NCI-H1092 (cell line): Measurements from ENCODE around the gene YY1.
"Not testable (repeated sequence)": the region's sequence is repeated elsewhere in the genome, so short reads cannot be mapped to it uniquely, and the experiment has no call there.

Experiments used
- DNase-seq: peaks from one replicate; lab custom pipeline; 2025; lab: John Stamatoyannopoulos, UW

The YY1 gene

DNA sequence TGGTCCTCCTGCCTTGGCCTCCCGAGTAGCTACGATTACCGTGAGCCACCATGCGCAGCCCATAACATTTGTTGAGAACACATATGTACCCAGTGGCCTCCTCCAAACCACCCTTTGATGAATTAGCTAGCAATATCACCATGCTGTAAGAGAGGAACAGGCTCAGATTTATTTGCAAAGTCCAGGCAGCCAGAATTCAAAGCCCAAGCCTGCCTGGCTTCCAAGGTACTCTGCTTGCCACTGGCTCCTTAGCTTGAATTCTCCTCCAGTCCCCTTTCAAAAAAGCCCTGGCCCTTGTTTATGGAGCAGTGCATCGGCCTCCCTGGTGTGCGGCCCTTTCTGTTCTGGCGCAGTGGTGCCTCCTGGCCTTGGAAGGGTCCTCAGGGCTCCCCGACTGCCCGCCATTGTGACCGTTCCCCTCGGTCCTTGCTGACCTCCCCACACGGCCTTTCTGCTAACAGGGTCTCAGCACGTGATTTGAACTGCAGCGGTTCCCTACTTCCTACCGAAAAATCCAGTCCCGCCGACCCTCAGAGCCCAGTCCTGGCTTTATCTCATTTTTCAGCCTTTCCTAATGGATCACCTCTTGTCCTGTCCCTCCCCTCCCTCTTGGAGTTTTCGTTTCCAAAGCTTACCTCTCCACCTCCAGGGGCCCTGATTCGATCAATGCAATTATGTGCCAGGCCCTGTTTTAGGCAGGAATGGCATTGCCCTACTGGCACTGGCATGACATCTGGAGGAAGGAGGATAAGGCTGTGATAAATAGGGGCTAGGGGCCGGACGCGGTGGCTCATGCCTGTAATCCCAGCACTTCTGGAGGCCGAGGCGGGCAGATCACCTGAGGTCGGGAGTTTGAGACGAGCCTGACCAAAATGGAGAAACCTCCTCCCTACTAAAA, 45.3 kb downstream of the YY1 start:
- DNase-seq = no peak

DNA sequence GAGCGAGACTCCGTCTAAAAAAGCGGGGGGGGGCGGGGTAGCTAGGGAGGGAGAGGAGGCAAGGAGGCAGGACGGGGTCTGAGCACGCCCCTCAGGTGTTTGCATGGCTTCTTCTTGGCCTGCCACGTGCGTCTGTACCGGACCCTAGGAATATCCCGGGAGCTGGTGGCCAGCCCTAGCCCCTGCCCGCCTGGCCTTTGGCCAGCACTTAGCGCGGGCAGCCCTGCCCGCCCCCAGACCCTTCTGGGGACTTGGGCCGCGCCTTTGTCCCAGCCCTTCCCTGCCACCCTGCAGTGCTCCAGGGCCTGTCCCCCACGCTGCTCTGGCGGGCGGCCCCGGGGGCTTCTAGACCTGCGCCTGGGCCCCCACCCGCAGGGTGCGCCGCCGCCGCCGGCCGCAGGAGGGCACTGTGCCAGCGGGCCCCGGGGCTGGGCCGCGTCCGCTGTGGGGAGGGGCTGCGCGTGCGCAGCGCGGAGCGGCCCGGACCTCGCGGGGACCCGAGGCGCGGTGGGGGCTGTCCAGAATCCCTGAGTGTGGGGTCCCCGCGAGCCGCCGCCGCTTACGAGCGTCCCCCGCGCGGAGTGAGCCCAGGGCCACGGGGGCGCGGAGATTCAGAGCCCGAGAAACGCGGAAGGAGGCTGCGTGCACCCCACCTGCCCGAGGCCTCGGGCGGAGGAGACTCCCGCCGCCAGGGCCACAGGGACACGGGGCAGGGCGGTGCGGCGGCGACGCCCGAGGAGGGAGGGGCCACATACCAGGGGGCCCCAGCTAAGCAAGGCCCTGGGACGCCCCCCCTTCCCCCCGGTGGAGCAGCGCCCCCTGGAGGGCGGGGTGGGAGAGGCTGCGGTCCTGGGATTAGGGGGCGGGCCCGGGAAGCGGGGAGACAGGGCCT, 46.3 kb downstream of the YY1 start:
- DNase-seq = peak; percentile 42

DNA sequence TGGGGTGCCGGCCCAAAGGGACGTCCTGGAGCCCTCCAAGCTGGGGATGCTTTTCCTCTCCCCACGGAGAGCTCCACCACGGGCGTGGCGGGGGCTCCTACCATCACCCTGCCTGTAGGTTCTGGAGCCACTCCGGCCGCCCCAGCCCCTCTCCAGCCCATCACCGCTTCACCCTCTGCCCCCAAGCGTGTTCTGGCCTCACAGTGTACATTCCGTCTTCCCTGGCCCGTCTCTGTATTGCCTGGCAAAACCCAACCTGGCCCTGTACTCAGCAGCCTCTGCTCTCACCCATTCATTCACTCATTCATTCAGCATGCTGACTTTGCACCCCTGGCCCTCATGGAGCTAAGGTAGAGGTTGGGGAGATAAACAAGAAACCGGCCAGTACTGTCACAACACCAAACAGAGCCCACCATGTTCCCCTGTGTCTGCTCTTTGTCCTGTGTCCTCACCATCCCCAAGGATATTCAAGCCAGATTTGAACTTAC, 47.0 kb downstream of the YY1 start:
- DNase-seq = no peak

DNA sequence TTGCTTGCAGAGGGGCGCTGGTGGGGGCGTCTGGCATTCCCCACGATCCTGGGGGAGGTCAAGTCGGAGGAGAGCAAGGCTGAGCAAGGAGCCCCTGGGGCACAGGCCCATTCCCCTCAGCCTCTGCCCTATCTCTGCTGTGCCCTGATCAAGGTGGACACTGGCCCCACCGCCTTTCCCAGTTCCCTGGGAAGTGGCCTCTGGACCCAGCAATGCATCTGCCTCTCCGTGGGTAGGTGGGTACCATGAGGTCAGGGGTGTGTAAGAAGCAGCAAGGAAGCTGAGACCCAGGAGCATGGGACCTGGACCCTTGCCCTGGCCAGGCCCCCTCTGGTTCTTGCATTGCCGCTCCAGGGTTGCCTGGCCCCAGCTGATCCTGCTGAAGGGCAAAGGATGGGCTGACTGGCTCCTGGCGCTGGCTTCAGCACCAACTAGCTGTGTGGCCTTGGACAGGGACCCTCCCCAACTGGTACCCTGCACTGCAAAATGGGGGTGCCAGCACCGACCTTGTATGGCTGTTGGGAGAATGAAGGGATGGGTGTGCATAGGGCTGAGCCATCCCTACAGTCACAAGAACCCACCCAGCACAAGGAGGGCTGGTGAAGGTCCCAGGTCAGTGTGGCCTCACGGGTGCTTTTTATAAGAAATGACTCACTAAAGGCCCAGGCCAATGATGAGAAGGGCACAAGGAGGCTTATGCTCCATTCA, 47.7 kb downstream of the YY1 start:
- no peak for DNase-seq

DNA sequence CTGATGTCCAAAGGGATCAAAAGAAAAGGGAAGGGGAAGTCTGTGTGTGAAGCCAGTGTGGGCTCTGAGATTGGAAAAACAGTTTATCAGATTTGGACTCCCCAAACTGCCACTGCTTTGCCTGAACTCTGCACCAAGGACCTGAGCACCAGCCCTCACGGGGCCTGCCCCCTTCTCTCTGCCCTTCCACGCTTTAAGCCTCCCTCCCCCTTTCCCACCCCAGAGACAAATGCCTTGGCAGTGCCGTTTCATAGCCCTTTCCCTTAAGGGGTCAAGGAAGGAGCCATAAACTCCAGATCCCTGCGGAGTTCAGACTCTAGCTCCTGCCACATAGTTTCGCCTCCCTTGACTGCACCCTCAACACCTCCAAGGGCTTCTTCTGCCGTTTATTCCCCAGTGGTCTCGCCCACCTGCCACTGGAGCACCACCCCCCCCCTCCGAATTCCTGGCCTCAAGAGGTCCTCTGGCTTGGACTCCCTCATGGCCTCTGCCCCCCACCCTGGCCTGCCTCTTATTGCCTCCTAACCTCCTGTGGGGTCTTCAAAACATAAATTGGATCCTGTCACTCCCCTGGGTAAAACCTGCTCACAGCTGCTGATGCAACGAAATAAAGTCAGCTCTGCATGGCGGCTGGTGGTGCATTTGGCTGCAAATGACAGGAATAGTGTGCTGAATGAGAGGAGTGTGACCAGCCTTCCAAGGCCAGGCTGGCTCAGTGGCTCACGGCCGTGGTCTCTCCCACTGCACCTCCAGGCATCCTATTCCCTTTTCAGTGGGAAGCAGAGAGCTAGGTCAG, 48.5 kb downstream of the YY1 start:
- no peak for DNase-seq

DNA sequence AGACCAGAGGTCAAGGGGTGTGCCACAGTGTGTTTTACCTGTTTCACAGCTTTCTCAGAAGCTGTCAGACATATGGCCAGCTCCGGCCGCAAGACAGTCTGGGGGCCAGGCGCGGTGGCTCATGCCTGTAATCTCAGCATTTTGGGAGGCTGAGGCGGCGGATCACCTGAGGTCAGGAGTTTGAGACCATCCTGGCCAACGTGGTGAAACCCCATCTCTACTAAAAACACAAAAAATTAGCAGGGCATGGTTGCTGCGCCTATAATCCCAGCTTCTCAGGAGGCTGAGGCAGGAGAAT, 49.0 kb downstream of the YY1 start:
- DNase-seq = not testable (repeated sequence)

DNA sequence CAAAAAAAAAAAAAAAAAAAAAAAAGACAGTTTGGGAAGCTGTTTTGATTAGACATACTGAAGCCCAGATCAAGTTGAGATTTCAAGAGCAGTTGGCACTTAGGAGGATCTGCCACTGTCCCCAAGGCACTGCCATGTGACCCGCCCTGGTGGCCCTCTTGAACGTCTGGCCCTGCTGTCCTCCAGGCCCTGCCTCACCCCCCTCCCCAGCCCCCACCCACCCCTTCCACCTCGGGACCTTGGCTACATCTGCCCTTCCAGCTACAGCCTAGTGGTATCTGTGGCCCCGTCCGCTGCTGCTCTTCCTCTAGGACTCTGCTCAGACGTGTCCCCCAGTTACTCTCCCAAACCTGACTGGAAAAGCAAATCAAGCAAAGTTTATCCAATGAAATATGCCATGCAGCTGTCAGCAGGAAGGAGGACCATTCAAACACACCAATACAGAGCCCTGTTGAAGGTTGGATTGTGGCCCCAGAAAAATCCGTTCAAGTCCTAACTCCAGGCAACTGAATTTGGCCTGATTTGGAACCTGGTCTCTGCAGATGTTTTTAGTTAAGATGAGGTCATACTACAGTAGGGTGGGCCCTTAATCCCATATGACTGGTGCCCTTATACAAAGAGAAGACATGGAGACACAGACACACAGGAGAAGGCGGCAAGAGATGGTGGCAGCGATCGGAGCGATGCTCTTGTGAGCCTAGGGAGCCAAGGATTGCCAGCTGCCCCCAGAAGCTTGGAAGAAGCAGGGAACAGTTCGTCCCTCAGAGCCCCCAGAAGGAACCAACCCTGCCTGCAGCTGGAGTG, 49.6 kb downstream of the YY1 start:
- DNase-seq = no peak

DNA sequence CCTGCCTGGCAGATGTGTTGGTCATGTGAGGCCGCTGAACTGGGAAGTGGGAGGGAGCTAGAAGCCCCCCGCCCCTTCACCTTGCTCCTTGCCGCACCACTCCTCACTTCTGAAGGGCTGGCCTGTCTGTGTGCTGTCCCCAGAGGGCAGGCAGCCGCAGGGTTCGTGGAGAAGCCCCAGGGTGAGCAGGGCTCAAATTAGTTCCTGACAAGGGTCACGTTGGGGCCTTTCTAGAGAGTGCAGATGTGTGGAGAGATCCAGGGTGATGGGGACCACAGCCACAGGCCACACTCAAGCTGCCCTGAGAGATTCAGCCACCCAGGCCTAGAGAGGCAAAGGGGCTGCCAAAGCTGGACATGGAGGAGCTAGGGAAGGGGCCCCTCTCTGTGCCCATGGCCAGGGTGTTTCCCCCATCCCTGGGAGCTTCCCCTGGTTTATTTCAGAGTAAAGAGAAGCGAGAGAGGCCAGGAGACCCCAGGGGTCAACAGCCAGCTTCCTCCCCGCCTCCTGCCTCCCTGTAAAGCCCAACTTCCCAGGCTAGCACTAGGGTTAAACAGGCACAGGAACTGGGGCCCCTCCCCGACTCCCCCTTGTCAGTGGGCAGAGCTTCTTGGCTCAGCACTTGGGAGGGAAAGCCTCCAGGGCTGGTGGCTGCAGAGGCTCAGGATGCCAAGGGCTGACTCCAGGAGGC, 51.1 kb downstream of the YY1 start:
- DNase-seq = no peak

DNA sequence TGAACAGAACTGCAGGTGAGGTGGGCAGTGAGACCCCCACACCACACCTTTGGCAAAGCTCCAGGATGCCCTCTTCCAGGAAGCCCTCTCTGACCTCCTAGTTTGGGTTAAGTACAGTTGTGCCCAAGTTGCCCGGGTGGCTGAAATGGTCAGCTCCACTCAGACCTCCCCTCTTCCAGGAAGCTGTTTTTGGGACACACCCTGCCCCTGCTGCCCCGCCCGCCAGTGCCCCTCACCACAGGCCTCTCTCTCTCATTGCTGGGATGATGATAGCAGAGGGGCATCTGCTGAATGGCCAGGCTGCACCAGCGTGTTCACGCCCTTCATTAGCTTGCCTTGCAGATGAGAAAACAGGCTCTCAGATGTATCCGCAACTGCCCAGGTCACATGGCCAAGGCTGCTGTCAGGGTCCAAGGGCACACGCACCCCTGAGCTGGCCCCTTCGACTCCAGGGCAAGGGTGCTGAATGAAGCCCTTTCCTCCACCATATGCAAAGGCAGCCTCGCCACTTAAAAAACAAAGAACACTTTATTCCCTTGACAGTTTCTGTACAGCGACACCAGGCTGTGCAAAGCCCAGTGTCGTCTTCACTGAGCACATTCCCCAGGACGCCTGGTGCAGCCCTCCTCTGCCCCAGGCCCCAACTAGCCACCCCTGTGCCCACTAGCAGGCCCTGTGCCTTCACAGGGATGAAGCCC, 51.8 kb downstream of the YY1 start:
- no peak for DNase-seq

DNA sequence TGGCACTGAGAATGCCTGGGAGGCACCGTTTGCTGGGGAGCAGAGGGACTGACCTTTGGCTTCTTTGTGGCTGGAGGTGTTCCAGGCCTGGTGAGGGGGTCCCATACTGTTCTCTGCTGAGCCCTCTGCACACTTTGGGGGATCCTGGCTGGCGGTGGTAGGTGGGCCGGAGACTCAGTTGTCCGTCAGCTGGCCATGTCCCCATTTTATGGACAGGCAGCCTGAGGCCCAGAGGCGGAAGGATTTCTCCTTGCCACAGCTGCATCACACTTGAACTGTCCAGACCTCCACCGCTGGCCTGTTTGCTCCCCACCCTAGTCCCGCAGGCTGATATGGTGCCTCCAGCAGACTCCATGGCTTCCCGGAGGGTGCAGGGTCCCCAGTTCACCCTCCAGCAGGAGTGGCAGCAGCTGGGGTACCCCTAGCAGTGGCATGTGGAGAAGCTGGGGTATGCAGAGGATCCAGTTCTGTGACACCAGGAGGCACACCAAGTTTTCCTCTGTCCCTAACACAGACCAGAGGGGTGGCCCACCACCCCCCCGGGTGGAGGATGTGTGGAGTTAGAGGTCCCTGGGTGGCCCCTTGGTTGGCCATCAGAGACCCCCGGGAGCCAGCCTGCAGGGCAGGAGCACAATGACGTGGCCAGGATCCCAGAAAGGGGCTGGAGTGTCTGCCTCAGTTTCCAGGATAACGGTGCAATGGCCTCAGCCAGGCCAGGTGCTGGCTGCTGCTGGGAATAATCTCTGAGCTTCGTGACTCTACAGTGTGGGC, 52.5 kb downstream of the YY1 start:
- no peak for DNase-seq

DNA sequence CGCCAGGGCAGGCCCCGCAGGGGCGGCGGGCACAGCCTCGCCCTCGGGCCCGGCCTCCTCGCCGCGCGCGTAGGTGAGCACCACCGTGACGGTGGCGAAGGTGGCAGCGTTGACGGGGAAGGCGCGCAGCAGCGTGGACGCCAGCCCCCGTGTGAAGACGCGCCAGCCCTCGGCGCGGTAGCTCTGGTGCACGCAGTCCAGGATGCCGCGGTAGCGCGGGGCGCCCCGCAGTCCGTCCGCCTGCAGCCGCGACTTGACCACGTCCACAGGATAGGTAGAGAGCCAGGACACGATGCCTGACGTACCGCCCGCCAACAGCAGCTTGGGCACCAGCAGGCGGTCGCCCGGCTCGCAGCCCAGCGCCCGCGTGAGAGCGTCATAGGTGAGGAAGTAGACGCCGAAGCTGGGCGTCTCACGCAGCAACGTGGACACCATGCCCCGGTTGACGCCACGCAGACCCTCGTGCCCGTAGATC, 53.4 kb downstream of the YY1 start:
- DNase-seq = no peak

DNA sequence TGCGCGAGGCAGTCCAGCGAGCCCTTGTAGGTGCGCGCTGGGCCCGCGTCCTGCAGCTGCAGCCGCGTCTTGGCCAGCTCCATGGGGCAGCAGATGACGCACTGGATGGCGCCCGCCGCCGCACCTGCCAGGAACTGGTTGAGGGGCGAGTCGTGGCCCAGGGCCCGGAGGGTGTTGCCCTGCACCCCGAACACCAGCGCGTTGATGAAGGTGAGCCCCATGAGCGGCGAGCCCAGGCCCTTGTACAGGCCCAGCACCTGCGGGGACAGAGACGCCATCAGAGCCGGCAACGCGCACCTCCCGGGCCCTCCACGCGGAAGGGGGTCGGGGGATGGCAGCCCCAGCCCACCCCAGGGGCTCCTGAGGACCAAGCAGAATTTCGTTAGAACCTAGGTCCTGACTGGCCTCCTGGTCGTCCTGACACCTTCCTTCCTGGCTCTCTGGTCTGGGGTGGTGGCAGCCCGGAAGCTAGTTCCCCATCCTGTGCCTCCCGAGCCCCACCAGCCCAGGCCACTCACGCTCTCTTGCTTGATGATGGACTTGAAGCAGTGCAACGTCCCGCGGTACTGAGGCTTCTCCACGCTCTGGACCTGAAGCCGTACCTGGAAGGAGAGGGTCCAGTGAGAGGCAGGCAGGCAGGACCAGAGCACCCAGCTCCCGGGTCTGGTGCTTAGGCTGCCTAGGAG, 54.0 kb downstream of the YY1 start:
- no peak for DNase-seq

DNA sequence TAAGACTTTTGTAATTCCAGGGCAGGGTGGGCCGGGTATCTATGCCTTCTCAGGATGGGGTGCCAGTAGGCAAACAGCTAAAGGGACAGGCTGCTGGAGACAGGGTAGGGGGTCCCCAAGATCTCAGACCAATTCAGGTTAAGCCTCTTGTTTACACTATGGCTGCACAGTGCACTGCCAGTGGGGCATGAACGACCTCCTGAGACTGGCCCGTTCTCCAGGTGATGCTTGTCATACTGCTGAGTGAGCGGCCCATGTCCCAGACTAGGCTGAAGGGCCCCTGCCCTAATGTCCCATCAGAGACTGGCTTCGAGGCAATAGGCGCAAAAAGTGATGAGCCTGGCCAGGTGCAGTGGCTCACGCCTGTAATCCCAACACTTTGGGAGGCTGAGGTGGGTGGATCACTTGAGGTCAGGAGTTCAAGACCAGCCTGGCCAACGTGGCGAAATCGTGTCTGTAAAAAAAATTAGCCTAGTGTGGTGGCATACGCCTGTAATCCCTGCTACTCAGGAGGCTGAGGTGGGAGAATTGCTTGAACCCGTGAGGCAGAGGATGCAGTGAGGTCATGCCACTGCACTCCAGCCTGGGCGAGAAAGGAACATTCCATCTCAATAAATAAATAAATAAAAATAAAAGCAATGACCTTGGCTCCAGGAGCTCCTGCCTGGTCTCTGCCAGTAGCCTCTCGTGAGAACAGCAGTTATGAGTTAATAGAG, 54.7 kb downstream of the YY1 start:
- DNase-seq = no peak

DNA sequence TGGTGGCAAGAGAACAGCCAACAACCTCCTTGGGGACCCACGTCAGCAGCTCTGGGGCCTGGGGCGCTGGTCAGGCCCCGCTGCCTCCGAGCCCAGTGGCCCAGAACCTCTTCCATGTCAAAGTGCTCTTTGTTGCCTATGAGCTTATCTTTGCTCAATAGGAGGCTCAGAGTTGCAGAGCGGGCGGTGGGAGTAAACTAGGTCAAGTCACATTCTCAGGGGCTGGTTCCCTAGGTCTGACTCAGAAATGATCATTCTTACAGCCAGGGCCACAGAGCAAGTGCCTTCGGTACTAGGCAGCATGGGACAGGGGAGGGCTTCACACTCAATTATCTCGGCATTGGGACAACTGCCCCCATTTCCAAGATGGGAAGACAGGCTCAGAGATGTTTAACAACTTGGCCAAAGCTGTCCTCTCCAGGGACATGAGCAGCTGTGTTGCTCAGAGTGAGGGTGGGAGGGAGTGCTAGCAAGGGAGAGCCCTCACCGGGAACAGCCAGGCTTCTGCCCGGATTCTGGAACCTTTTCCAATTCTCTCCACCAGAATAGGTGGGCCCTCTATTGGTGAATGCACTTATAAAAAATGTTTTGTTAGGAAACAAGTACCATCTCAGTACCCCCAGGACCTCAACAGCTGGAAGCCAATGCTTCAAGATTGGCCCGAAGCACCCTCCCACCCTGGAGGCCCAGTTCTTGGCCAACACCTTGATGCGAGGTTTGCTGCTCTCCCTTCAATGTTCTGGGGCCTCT, 55.4 kb downstream of the YY1 start:
- DNase-seq = no peak

DNA sequence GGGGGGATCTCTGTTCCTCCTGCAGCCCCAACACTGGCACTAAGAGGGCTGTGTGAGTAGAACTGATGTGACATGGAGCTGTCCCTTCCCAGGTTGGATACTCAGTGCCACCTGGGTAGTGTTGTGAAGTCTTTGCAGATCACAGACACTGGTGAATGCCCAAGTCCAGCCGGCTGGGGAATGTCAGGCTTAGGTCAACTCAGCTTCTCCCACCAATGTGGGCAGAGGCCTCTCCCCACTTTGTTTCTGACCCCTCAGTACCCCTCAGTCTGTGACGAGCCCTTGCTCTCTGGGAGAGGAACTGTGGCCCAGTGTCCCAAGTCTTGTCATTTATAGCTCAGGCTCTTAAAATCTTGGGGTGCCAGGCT, 56.0 kb downstream of the YY1 start:
- no peak for DNase-seq

DNA sequence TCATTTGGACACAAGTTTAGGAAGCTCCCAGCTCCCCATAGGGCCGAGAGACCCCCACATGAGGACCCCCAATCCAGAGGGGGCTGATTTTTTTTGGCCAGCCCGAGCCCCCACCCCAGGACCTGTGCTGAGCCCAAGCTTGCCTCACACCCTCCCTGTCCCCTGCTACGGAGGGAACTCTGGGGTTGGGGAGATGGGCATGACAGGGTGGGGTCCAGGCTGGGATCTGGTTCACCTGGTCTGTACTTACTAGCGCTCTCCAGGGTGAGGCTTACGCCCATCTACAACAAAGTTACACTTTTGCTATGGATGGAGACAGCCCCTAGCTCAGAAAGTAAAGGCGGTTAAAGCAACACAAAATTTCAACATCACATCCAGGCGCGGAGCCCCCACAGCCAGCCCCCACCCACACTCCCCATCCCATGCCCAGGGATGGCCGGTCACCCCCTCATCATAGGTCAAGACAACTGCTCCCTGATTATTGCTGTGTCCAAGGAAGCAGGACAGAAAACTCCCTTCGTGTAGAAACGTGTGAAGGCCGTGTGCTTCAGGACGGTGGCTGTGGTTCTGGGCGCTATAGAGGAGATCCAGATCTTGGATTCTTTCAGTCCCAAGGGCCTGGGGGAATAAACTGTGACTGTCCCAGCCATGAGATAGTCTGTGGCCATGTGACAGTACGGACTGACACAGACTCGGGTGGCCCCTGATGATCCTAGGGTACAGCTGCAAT, 56.6 kb downstream of the YY1 start:
- no peak for DNase-seq
